GM18858 (cell line): ENCODE results near the gene TMC4.
A peak's percentile ranks its signal among the peaks of the same experiment; 100 is the strongest.
"Not testable (repeated sequence)": the region's sequence is repeated elsewhere in the genome, so short reads cannot be mapped to it uniquely, and the experiment has no call there.

Experiments
- ATAC-seq: cut with Tn5 transposase; IDR thresholded peaks from one replicate; pipeline ENCODE4 v1.9.1; 2021; ENCODE audit not compliant: unreplicated experiment

Gene TMC4

GRCh38 chr19:54180691-54181091 is 7.7 kb upstream of the TMC4 start:
- ATAC-seq: no peak

DNA sequence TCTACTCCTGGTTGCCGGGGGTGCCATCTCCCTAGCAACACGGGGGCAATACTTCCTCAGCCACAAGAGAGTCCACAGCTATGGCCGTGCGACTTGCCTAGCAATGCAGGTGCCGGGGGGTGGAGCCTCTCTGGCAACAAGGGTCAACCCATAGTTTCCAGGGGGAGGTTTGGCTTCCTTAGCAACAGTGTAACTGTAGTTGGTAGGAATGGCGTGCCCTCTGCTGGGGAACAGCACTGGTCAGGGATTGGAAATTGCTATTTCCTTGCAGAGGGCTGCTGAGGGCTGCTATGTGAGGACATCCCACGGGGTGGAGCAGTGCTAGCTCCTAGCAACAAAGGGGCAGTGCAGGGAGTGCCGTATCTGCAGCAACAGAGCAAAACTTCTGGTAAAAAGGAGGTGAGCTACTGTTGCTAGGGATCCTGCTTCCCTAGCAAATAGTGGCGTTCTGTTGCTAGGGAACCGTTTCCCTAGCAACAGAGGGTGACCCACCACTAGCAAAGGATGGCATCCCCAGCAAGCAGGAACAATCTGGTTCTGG is 7.0 kb upstream of the TMC4 start:
- ATAC-seq: no peak

DNA sequence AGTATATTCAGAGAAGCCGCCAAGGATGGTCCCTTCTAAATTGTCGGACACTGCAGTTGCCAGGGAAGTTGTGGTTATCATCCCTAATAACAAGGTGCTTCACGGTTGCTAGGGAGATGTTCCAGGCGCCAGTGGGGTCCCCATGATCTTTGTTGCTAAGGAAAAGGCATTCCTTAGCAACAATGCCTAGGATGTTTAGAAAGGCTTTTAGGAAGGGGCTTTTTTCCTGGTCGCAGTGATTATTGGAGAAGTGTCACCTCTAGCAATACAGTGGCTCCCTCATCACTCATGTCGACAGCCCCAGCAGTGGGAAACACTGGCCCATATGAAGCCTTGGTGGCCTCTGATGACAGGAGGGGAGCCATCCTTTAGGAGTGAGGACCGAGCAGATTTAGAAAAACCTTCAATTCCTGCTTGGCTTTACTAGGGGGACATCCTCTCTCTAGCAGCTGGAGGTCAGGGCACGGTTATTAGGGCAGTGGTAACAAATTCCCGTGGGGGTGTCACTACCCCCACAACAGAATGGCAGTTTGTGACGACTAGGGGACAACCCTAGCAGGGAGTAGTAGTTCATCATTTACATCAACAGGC is 6.4 kb upstream of the TMC4 start:
- ATAC-seq: no peak

DNA sequence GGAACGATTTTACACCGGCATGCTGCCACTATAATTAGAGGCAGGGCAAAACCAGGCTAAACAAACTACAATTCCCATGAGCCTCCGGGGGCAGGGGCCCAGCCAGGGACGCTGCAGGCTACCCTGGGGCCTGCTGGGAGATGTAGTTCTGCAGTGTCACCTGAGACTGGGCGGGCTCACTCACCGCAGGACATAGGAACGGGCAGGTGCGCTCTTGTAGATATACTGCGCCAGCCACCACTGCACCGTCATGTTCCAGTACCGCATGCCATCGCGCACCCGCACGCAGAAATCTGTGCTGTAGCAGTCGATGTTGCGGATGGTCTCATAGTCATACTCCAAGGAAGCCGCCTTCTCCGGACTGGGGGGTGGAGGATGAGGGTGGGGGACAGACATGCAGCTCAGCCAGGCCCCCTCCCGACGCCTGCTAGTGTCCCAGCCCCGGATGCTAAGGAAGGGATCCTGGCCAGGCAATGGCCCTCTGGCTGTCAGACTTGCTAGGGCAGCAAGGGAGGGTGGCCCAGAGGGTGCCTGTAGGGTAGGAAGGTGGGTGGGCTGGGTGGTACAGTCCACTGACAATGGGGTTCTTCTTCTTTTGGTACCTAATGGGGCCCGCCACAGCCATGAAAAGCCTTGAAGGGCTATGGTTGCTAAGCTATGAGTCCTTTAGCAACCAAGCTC is 5.8 kb upstream of the TMC4 start:
- ATAC-seq: no peak

DNA sequence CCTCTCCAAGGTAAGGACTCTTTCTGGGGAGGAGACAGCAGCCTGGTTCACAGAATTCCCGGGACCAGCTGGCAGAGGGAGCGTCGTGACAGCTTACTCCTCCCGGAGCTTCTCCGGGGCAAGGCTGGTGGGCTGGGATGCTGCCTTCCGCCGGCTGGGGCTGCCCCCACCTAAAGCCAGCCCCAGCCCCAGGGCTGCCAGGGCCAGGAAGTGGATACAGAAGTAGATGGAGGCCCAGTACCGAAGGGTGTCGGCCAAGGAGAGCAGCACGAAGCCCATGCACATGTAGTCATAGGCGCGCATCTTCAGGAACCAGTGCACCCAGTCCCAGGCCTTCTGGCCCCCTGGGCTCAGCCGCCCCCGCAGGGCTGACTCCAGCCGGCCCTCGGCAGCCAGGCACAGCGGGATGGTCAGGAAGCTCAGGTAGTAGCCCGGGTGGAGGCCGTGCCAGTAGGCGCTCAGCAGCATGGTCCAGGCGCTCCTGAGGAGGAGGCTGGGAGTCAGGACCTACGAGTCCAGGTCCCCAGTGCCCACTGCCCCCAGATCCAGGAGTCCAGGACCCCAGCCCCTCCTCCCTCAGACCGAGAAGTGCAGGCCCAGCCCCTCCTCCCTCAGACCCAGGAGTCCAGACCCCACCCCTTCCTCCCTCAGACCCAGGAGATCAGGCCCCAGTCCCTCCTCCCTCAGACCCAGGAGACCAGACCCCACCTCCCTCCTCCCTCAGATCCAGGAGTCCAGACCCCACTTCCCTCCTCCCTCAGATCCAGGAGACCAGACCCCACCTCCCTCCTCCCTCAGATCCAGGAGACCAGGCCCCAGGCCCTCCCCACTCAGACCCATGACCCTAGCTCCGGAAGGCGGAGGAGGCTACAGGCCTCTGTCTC is 1.2 kb upstream of the TMC4 start:
- no peak for ATAC-seq

GRCh38 chr19:54173359-54173699 is 369 bp upstream of the TMC4 start:
- ATAC-seq: no peak

DNA sequence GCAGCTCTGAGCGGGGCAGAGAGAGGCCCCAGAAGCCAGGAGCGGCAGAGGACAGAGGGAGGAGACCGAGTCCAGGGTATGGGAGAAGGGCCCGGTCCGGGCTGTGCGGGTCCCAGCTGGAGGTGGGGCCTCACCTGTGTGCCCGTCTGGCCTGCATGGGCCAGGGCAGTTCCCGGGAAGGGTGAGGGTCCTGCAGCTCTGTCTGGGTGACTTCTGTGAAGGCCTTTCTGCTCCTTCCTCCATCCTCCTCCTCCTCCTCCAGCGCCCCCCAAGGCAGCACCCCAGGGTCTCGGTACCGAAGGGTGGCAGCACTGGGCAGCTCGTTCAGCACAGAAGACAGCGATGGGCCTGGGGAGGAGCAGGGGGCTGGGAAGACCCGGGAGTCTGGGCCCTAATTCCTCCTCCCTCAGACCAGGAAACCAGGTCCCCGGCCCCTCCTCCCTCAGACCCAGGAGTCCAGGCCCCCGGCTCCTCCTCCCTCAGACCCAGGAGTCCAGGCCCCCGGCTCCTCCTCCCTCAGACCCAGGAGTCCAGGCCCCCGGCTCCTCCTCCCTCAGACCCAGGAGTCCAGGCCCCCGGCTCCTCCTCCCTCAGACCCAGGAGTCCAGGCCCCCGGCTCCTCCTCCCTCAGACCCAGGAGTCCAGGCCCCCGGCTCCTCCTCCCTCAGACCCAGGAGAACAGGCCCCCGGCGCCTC is 1.1 kb downstream of the TMC4 start:
- not testable (repeated sequence) for ATAC-seq

DNA sequence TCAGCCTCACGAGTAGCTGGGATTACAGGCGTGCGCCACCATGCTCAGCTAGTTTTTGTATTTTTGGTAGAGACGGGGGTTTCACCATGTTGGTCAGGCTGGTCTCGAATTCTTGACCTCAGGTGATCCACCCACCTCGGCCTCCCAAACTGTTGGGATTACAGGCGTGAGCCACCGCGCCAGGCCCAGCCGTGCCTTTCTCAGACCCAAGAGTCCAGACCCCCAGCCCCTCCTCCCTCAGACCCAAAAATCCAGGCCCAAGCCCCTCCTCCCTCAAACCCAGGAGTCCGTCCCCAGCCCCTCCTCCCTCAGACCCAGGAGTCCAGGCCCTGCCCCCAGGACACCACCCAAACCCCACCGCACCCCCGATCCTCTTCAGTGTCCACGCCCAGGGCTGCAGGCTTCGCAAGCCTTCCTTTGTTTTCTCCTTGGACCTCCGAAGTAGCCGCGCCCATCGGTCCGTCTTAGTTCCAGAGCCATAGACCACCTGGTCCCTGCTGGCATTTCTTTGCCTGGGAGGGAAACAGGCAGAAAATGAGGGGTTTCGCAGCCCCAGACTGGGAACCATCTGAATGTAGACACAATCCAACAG is 3.7 kb downstream of the TMC4 start:
- ATAC-seq: no peak

DNA sequence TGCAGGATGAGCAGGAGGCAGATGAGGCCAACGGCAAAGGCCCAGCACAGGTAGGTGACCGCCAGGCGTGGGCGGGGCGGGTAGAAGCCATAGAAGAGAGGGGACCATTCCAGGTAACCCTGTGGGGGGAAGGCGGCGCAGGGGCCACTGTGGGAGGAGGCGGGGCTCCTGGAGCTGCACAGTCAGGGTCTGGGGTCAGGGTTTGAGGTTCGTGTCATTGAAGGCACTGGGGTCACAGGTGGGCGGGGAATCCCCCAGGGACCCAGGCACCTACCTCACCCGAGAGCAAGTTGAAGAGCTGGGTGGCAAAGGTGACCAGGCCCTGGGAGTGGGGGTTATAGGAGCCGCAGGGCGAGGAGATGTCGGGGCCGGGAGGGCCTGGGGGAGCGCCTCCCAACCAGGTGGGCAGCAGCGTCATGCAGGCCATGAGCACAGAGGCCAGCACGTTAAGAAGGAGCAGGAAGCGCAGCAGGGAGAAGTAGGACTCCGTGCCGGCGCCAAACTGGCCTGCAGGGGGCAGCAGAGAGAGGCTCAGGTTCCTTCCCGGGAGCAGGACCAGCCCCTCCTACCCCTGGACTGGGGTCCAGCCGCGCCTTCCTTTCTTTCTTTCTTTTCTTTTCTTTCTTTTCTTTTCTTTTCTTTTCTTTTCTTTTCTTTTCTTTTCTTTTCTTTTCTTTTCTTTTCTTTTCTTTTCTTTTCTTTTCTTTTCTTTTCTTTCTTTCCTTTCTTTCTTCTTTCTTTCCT is 4.6 kb downstream of the TMC4 start:
- no peak for ATAC-seq

DNA sequence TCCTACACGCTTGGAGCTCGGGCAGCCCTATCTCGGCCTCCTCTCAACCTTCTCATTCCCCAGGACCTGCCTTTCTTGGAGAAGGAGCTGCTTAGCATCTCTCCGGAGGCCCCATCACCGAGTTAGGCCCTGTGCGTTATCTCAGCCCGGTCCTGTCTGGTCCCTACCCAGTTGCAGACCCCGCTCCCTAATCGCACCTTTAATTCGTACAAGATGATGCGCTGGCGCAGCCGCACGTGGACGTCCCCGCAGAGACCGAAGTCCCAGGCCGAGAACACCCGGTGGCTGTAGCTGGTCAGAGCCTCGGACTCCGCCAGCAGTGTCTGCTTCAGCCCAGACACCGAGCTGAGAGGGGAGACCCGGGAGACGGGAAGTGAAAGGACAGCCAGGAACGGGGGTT is 7.7 kb downstream of the TMC4 start:
- no peak for ATAC-seq

- ATAC-seq: no peak
These were observed 8.4 kb downstream of the TMC4 start for GRCh38 chr19:54164369-54165068.

- no peak for ATAC-seq
These were observed 10.1 kb downstream of the TMC4 start for GRCh38 chr19:54162884-54163283.

DNA sequence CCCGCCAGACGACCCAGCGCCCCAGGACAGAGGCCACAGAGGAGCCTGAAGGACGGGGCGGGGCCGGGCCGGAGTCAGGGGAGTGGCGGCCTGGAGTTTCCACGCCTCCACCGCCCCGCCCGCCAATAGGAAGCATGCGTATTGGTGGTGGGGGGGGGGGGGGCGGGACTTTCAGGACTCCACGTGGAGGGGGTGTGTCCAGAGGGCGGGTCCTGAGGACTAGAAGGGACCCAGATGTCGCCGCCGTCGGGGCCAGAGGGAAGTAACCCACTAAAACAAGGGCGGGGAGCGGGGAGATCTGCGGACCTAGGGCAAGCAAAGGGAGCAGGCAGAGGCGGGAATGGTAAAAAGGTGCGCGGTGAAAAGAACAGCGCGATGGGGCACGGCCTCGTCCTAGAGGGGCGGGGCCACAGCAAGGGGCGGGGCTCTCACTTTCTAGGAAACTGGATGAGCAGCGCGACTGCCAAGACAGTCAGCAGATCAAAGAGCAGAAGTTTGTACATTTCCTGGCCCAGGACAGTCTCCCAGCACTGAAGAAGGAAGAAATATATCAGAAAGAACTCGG is 10.6 kb downstream of the TMC4 start:
- ATAC-seq: no peak

DNA sequence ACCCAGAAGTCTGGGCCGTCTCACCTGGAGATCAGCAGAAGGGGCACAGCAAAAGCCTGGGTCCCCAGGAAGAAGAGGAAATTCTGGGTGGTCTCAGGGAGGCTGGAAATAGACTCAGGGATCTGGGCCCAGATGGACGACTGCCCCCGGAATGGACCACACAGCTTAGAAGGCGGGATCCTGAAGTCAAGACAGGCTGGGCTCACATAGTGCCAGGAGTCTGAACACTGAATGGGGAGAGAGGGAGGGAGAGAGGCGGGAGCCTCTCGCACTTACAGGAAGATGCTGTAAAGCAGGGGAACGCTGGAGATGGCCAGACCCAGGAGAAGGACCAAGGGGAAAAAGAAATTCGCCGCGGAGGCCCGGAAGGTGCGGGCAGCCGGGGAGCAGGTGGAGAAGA is 12.1 kb downstream of the TMC4 start:
- no peak for ATAC-seq

- ATAC-seq: no peak
These were observed 12.7 kb downstream of the TMC4 start for GRCh38 chr19:54160182-54160811.

DNA sequence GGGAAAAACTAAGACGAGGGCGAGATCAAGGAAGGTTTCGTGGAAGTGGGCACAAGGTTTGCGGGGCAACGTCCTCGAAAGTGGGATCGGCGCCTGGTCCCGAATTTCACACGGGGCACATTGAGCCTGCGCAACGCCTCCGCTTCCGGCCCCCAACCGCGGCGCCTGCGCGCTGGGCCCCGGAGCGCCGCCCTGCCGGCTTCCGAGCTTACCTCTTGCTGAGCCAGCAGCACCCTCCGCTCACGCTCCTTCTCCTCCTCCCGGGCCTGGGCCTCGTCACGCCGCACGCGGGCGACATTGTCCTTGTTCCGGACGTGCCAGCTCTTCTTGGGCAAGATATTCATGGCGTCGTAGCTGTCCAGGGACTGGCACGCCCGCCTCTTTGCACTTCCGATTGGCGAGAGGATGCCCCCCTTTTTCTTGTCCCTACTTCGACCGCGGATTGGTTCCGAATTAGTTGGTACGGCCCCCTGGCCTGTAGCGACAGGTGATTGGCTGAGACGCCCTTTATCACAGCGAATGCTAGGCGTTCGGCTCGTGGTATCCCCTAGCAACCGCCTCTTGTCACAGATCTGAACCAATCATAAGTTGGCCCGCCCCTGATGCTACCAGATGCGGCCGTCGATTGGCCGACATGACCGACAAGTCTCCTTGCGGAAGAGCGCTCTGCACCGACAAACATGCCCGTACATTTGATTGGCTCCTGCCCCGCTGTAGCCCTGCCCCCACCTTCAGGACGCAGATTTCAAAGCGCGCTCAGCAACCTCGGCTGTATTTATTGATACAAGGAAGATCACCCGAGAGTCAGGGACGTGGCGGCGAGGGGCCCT is 13.4 kb downstream of the TMC4 start, which contains the start of gene LENG1:
TSS of gene LENG1 (minus strand) at position 370 of the 830 bp plus-strand sequence. CDS start at position 344, 26 bp downstream.
- ATAC-seq: peak; percentile 86

DNA sequence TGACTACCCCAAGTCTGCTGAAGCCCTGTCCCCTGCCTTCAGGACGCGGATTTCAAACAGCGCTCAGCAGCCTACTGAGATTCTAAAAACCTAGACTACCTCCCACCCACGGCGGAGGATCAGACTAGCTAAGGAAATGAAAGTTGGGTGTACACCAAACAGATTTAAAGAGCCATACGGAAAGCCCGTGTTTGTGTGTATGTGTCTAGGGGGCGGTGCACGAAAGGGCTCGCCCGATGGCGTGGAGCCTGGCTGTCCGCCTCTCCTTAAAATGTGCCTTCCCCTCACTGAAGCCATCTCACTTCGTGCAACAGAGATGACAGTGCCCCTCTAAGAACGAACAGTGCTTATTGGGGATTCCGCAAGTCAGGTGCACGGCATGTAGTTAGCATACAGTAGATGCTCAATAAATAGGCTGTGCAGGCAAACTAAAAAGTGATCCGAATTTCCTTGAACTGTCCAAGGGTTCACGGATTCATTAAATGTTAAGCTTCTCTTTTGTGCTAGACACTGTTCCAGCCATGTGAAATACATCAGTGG is 14.1 kb downstream of the TMC4 start:
- ATAC-seq: no peak

- ATAC-seq: no peak
These were observed 16.0 kb downstream of the TMC4 start for GRCh38 chr19:54156953-54157352.
